B cell (primary cell): Measurements from ENCODE around the gene IFT22. TPM values are rescaled to one million over a fixed set of nuclear protein-coding genes. Genes with fewer than 3 reads are reported as not detected.
"Not testable (repeated sequence)": the region's sequence is repeated elsewhere in the genome, so short reads cannot be mapped to it uniquely, and the experiment has no call there.

ENCODE experiments used
- ATAC-seq: fragments of 200-7000 bp; cut with Tn5 transposase; one replicate; pipeline ENCODE4 v1.10.0; 2021; ENCODE audit warnings: low read depth, mild to moderate bottlenecking, moderate number of reproducible peaks, moderate library complexity
- CTCF ChIA-PET: fragments of 350-600 bp; sonication (Branson Sonifier 250); formaldehyde crosslinking; loops from one replicate; lab custom pipeline; 2021; ENCODE audit warnings: antibody characterized with exemption, inconsistent platforms; lab: Charles Lee
- POLR2A ChIA-PET: fragments of 350-600 bp; sonication (Branson Sonifier 250); formaldehyde crosslinking; loops from one replicate; lab custom pipeline; 2021; ENCODE audit warnings: antibody characterized with exemption; lab: Charles Lee
- DNase-seq: peaks from one replicate; pipeline ENCODE4 v3.0.0; 2013
- H2AFZ ChIP-seq: 2 replicates; pipeline ENCODE4 v1.6.1; 2012; ENCODE audit warnings: mild to moderate bottlenecking, low read depth, low read length; ENCODE audit not compliant: insufficient read depth, poor library complexity, severe bottlenecking
- H3K27ac ChIP-seq, 2 donors: 1 replicate in 1 of 2; 2 replicates in 1 of 2; pipeline ENCODE4 v1.5.1; 2012 to 2013; ENCODE audit warnings: low read length in 2 of 2, mild to moderate bottlenecking in 2 of 2, moderate library complexity in 1 of 2
- H3K27me3 ChIP-seq, 4 experiments: fragments of 200-600 bp in 1 of 4; sonication (generic) in 1 of 4; replicated peaks in 1 of 4; 1 replicate in 2 of 4; 2 replicates in 2 of 4; pipeline versions ENCODE4 v1.6.1 to v1.7.0; 2013 to 2016; ENCODE audit warnings: low read length in 3 of 4, mild to moderate bottlenecking in 2 of 4, mixed read lengths in 1 of 4, moderate library complexity in 1 of 4; ENCODE audit not compliant: insufficient read depth in 4 of 4, control insufficient read depth in 3 of 4; ENCODE audit errors: control extremely low read depth in 1 of 4
- H3K36me3 ChIP-seq, 2 experiments: replicated peaks in 1 of 2; 1 replicate in 1 of 2; 2 replicates in 1 of 2; pipeline versions ENCODE4 v1.6.1 to v1.7.1; 2013; ENCODE audit warnings: low read length in 1 of 2; ENCODE audit not compliant: insufficient read depth in 2 of 2, control insufficient read depth in 1 of 2; ENCODE audit errors: control extremely low read depth in 1 of 2, extremely low read depth in 1 of 2
- H3K4me1 ChIP-seq, 2 donors: fragments of 200-600 bp in 1 of 2; sonication (generic) in 1 of 2; 1 replicate in 1 of 2; 2 replicates in 1 of 2; pipeline versions ENCODE4 v1.5.1 to v1.6.1; 2013 to 2017; ENCODE audit warnings: low read length in 2 of 2; ENCODE audit not compliant: control insufficient read depth in 2 of 2, insufficient read depth in 2 of 2
- H3K4me2 ChIP-seq: replicated peaks from 2 replicates; pipeline ENCODE3; 2012; ENCODE audit warnings: mild to moderate bottlenecking, low read depth, low read length; ENCODE audit not compliant: poor library complexity, severe bottlenecking
- H3K4me3 ChIP-seq, 5 experiments: fragments of 200-600 bp in 1 of 5; sonication (generic) in 1 of 5; 1 replicate in 3 of 5; 2 replicates in 2 of 5; pipeline versions ENCODE4 v1.5.1 to v1.7.0; 2011 to 2016; ENCODE audit warnings: low read length in 4 of 5, mild to moderate bottlenecking in 4 of 5, low read depth in 2 of 5, control low read depth in 1 of 5, moderate library complexity in 1 of 5; ENCODE audit not compliant: insufficient read depth in 1 of 5; ENCODE audit errors: control extremely low read depth in 1 of 5, extremely low read depth in 1 of 5
- H3K79me2 ChIP-seq: fragments of 200-600 bp; sonication (generic); one replicate; pipeline ENCODE4 v1.6.0; 2016; ENCODE audit warnings: low read length; ENCODE audit not compliant: control insufficient read depth, insufficient read depth
- H3K9ac ChIP-seq: fragments of 200-600 bp; sonication (generic); 2 replicates; pipeline ENCODE4 v1.6.1; 2017; ENCODE audit warnings: mild to moderate bottlenecking, low read length, moderate library complexity
- H3K9me3 ChIP-seq, 3 donors: one replicate each; pipeline versions ENCODE4 v1.6.1 to v1.7.1; 2013; ENCODE audit warnings: low read length in 2 of 3; ENCODE audit not compliant: control insufficient read depth in 2 of 3, insufficient read depth in 1 of 3; ENCODE audit errors: control extremely low read depth in 1 of 3
- H4K20me1 ChIP-seq: 2 replicates; pipeline ENCODE4 v1.6.0; 2012; ENCODE audit warnings: mild to moderate bottlenecking, low read length; ENCODE audit not compliant: insufficient read depth, control insufficient read depth, poor library complexity, severe bottlenecking
- H3K27ac Mint-ChIP-seq: one replicate; pipeline ENCODE4 v1.8.0; 2021; ENCODE audit warnings: mixed read lengths
- H3K27me3 Mint-ChIP-seq: one replicate; pipeline ENCODE4 v1.8.0; 2021; ENCODE audit warnings: mixed read lengths
- H3K4me1 Mint-ChIP-seq: one replicate; pipeline ENCODE4 v1.8.0; 2021; ENCODE audit warnings: mixed read lengths
- H3K4me3 Mint-ChIP-seq: one replicate; pipeline ENCODE4 v1.8.0; 2021; ENCODE audit warnings: mixed read lengths
- H3K9me3 Mint-ChIP-seq: one replicate; pipeline ENCODE4 v1.8.0; 2022; ENCODE audit warnings: mixed read lengths; ENCODE audit not compliant: insufficient read depth
- EZH2 ChIP-seq: IDR thresholded peaks from 2 replicates; pipeline ENCODE4 v1.6.1; 2012; ENCODE audit warnings: borderline replicate concordance, low read depth, mild to moderate bottlenecking, moderate library complexity, low read length; ENCODE audit not compliant: insufficient read depth, poor library complexity, severe bottlenecking
- WGBS: methylation state at CpG from one replicate; pipeline ENCODE4 v1.1.5; 2013; ENCODE audit warnings: missing lambda C conversion rate; ENCODE audit not compliant: insufficient coverage; 5-methylcytosine and 5-hydroxymethylcytosine counted together
- intact Hi-C: fragments of 100-400 bp; cut with micrococcal nuclease; formaldehyde crosslinking; loops from one replicate; pipeline ENCODE4 v1.10.0; 2022
- polyA plus RNA-seq: library from polyadenylated mRNA; depleted of rRNA; stranded (reverse); fragments of >200 nt; gene quantifications from 2 replicates; pipeline ENCODE4 v1.2.3, GENCODE V29; 2012
- total RNA-seq, 2 donors: library from RNA; stranded (reverse); fragments of 120-200 nt in 1 of 2; gene quantifications; 1 replicate in 1 of 2; 2 replicates in 1 of 2; pipeline versions ENCODE4 v1.2.3 to v1.2.4, GENCODE V29; 2013 to 2022
- TF ChIP-seq, protein P1 (sequence below): fragments of 200-600 bp; IDR thresholded peaks from one replicate; pipeline ENCODE4 v1.8.0; 2022; ENCODE audit warnings: antibody characterized with exemption, mild to moderate bottlenecking

The IFT22 gene
- total and polyA plus RNA-seq, 2 donors (not counting 1 experiment from before 2014, with no cell fraction given): 5.2 to 7.3 TPM

DNA sequence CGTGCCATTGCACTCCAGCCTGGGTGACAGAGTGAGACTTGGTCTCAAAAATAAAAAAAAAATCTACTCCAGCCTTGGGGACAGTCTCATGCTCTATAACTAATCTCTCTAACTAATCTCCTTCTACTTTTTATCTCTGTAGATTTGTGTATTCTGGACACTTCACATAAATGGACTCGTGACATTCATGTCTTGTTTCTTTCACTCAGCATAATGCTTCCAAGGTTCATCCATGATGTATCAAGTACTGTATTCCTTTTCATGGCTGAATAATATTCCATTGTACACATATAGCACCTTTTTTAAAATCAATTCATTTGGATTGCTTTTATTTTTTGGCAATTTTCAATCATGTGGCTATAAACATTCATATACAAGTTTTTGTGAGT is 31.3 kb upstream of the IFT22 start:
- peaks cover 0 to 6% (median 0%) of the 10 kb centered on the region in 4 experiments for H3K27me3 ChIP-seq
- no peak for TF ChIP-seq EZH2
- TF ChIP-seq, protein P1, sequence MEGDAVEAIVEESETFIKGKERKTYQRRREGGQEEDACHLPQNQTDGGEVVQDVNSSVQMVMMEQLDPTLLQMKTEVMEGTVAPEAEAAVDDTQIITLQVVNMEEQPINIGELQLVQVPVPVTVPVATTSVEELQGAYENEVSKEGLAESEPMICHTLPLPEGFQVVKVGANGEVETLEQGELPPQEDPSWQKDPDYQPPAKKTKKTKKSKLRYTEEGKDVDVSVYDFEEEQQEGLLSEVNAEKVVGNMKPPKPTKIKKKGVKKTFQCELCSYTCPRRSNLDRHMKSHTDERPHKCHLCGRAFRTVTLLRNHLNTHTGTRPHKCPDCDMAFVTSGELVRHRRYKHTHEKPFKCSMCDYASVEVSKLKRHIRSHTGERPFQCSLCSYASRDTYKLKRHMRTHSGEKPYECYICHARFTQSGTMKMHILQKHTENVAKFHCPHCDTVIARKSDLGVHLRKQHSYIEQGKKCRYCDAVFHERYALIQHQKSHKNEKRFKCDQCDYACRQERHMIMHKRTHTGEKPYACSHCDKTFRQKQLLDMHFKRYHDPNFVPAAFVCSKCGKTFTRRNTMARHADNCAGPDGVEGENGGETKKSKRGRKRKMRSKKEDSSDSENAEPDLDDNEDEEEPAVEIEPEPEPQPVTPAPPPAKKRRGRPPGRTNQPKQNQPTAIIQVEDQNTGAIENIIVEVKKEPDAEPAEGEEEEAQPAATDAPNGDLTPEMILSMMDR: no peak
- no peaks in the 10 kb centered on the region for H3K79me2 ChIP-seq
- no peaks in the 10 kb centered on the region for H4K20me1 ChIP-seq
- H3K4me2 ChIP-seq: no peak overlapping the region
- Mint-ChIP-seq H3K27ac (no peak overlapping the region), H3K4me3 (no peak overlapping the region), H3K9me3 (no peaks in the 10 kb centered on the region), H3K4me1 (no peaks in the 10 kb centered on the region), H3K27me3 (peaks cover 34% of the 10 kb centered on the region)
- no peak overlapping the region for H3K4me3 ChIP-seq
- DNase-seq (no peak), ATAC-seq (no peak)
- H3K27ac ChIP-seq: no peak overlapping the region
- H3K36me3 ChIP-seq: no peaks in the 10 kb centered on the region
- H2AFZ ChIP-seq: no peak overlapping the region
- intact Hi-C loops: no loop called here
- no peak overlapping the region for H3K9ac ChIP-seq
- ChIA-PET CTCF (interaction anchor here (1.0 kb wide), 1 partner anchor 12 kb away, joined by 3 read pairs; no protein-coding TSS in a partner anchor), POLR2A (no interaction called here)
- H3K4me1 ChIP-seq: no peaks in the 10 kb centered on the region
- H3K9me3 ChIP-seq: peaks cover 0 to 12% (median 0%) of the 10 kb centered on the region in 3 donors
- WGBS: no CpG with 5 or more reads among the region's 2 CpGs

DNA sequence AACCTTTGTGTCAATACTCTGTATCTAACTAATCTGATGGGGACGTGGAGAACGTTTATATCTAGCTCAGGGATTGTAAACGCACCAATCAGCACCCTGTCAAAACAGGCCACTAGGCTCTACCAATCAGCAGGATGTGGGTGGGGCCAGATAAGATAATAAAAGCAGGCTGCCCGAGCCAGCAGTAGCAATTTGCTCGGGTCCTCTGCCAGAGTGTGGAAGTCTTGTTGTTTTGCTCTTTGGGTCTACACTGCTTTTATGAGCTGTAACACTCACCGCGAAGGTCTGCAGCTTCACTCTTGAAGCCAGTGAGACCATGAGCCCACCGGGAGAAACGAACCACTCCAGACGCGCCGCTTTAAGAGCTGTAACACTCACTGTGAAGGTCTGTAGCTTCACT is 27.7 kb upstream of the IFT22 start:
- H3K9ac ChIP-seq, H3K4me3 Mint-ChIP-seq, intact Hi-C loops, H3K9me3 ChIP-seq, H3K4me1 Mint-ChIP-seq, H3K36me3 ChIP-seq, H3K4me2 ChIP-seq, H2AFZ ChIP-seq, H3K27me3 ChIP-seq, H3K4me1 ChIP-seq, H4K20me1 ChIP-seq, H3K4me3 ChIP-seq, H3K27ac Mint-ChIP-seq, H3K27ac ChIP-seq, H3K9me3 Mint-ChIP-seq, H3K79me2 ChIP-seq, ATAC-seq, DNase-seq: not testable (repeated sequence)
- WGBS: 87% methylated on average over 9 of the region's 12 CpGs
- peaks cover 24% of the 10 kb centered on the region for H3K27me3 Mint-ChIP-seq
- CTCF ChIA-PET: interaction anchor here (0.6 kb wide), 2 partner anchors 68 to 561 kb away, joined by 3 read pairs; no protein-coding TSS in a partner anchor
- POLR2A ChIA-PET: interaction anchor here (0.7 kb wide), 1 partner anchor 94 kb away, joined by 4 read pairs; no protein-coding TSS in a partner anchor

DNA sequence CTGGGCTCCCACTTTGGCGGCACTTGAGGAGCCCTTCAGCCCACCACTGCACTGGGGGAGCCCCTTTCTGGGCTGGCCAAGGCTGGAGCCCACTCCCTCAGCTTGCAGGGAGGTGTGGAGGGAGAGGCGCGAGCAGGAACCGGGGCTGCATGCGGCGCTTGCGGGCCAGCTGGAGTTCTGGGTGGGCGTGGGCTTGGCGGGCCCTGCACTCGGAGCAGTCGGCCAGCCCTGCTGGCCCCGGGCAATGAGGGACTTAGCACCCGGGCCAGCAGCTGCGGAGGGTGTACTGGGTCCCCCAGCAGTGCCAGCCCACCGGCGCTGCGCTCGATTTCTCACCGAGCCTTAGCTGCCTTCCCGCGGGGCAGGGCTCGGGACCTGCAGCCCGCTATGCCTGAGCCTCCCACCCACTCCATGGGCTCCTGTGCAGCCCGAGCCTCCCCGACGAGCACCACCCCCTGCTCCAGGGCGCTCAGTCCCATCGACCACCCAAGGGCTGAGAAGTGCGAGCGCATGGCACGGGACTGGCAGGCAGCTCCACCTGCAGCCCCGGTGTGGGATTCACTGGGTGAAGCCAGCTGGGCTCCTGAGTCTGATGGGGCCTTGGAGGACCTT is 26.9 kb upstream of the IFT22 start:
- POLR2A ChIA-PET, H3K79me2 ChIP-seq, intact Hi-C loops, H3K4me1 Mint-ChIP-seq, H3K4me2 ChIP-seq, H3K27ac ChIP-seq, H3K4me3 ChIP-seq, ATAC-seq, H3K36me3 ChIP-seq, H3K9me3 Mint-ChIP-seq, H3K9me3 ChIP-seq, H2AFZ ChIP-seq, H3K27me3 ChIP-seq, H3K9ac ChIP-seq, H3K4me1 ChIP-seq, DNase-seq, H3K27ac Mint-ChIP-seq, H4K20me1 ChIP-seq, H3K4me3 Mint-ChIP-seq: not testable (repeated sequence)
- CTCF ChIA-PET: interaction anchor here (0.6 kb wide), 1 partner anchor 68 kb away, joined by 3 read pairs; no protein-coding TSS in a partner anchor
- WGBS: 93% methylated on average over 13 of the region's 32 CpGs
- peaks cover 24% of the 10 kb centered on the region for H3K27me3 Mint-ChIP-seq
